GM13977 (cell line): ENCODE data around the gene GPR18.

Experiments used
- DNase-seq: peaks from one replicate; pipeline ENCODE4 v3.0.0; 2012; ENCODE audit warnings: low spot score
- in situ Hi-C: fragments of 300-500 bp; cut with MboI; formaldehyde crosslinking; loops from one replicate; pipeline ENCODE4 v1.12.0; 2022; ENCODE audit warnings: low sequenced_read_pairs, low pct_unique_long_range_greater_than_20kb, mixed read lengths, inconsistent platforms; ENCODE audit not compliant: unreplicated experiment
- TF ChIP-seq, protein P1 (sequence below): IDR thresholded peaks from 2 replicates; pipeline ENCODE4 v1.5.1; 2012; ENCODE audit warnings: mild to moderate bottlenecking, control low read depth; ENCODE audit not compliant: insufficient read depth; ENCODE audit errors: extremely low read depth, missing control alignments

GPR18 gene

DNA sequence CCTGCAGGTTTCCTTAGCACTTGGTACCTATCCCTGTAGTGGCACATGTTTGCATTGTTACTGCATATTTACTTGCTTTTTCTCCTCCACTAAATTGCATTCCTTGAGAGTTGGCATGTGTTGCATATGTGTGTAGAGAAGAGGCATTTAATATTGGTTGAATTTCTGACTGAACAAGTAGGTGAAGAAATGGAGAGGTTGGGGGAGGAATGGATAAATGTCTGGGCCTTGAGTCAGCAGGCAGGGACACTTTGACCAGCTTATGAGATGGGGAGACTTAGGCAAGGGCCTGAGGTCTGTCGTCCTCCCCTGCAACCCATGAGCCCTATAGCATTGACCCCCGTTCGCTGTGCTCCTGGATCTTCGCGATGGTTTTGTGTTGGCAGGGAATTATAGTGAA lies 2.0 kb upstream of the GPR18 start:
- in situ Hi-C loops, result loop anchor here (5.0 to 25.0 kb wide), 2 partner anchors 83 to 398 kb away; no protein-coding TSS in a partner anchor
- TF ChIP-seq, protein P1, sequence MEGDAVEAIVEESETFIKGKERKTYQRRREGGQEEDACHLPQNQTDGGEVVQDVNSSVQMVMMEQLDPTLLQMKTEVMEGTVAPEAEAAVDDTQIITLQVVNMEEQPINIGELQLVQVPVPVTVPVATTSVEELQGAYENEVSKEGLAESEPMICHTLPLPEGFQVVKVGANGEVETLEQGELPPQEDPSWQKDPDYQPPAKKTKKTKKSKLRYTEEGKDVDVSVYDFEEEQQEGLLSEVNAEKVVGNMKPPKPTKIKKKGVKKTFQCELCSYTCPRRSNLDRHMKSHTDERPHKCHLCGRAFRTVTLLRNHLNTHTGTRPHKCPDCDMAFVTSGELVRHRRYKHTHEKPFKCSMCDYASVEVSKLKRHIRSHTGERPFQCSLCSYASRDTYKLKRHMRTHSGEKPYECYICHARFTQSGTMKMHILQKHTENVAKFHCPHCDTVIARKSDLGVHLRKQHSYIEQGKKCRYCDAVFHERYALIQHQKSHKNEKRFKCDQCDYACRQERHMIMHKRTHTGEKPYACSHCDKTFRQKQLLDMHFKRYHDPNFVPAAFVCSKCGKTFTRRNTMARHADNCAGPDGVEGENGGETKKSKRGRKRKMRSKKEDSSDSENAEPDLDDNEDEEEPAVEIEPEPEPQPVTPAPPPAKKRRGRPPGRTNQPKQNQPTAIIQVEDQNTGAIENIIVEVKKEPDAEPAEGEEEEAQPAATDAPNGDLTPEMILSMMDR, result no peak

DNA sequence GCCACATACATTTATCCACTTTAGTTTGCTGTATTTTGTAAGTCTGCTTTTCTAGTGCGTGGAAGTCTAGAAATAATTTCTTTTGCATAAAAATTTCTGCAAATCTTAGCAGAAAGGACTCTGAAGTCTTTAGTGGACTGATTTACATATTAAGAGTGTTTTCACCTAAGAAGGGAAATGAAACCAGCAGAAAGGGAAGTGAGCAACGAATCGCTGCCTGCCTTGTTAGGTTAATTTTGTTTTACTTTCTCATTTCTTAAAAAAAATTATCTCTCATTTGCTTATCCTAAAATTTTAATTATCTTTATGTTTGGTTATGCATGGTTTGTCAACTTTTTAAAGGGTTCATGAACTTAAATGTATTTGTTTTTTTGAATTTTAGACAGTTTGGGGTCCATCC lies 767 bp upstream of the GPR18 start:
- in situ Hi-C loops, result loop anchor here (25.0 kb wide), 1 partner anchor 397 kb away; no protein-coding TSS in a partner anchor
- DNase-seq, result peak; percentile 47
- TF ChIP-seq, protein P1, result no peak

More for the DNA sequence above, 2.0 kb upstream of the GPR18 start:
- DNase-seq, result no peak

DNA sequence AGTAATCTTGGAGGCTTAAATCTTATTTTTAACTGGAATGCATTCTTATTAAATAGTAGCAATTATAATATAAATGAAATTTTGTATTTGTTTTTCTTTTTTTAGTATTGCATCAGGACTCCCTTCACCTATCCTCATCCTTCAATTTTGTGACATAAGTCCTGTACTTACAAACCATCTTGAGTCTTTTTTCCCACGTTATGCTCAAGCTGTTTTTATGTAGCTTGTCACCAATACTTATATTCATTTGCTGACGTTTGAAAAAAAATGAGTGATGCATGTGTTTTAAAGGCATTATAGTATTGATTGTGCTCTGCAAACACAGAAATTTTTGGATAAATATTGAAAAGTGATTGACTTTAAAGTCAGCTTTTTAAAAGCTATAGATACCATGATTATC lies 888 bp downstream of the GPR18 start:
- TF ChIP-seq, protein P1, result no peak
- in situ Hi-C loops, result loop anchor here (25.0 kb wide), 1 partner anchor 395 kb away; no protein-coding TSS in a partner anchor
- no peak for DNase-seq

DNA sequence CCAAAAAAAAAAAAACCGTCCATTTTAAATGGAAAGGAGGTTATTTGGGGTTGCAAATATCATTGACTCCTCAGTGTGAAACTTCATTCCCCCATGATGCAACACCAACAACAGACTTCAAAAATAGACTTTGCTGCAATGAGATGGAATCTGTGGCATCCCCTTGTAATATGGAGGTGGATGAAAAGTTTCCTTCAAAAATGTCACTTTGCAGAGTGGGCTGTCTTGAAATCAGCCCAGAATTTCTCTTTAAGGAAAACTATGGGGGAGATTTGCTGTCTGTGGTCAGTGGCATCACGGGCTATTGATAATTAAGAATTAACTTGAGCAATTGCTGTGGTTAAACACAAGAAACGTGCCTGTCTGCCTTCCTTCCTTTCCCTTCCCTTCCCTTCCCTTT lies 1.5 kb downstream of the GPR18 start:
- TF ChIP-seq, protein P1, result no peak
- in situ Hi-C loops, result loop anchor here (25.0 kb wide), 1 partner anchor 394 kb away; no protein-coding TSS in a partner anchor

DNA sequence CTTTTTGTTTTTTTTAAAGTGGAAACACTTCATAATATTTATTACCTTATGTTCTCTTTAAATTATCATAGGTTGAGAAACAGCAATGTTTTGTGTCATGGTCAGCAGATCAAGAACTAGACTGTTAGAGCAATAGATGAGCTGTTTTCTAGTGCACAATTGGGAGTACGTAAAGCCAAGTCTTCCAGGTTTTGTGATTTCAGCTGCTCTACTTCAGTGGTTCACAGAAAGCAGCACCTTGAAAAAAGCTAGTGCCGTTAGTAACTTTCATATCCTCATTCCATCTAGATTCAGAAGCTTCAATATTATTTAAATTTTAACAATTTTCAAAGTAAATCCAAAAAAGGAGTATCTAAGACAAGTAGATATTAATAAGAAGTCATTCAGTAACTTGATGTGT lies 1.9 kb downstream of the GPR18 start:
- no peak for DNase-seq
- in situ Hi-C loops, result loop anchor here (25.0 kb wide), 1 partner anchor 394 kb away; no protein-coding TSS in a partner anchor
- TF ChIP-seq, protein P1, result no peak

More for the DNA sequence above, 1.5 kb downstream of the GPR18 start:
- no peak for DNase-seq

DNA sequence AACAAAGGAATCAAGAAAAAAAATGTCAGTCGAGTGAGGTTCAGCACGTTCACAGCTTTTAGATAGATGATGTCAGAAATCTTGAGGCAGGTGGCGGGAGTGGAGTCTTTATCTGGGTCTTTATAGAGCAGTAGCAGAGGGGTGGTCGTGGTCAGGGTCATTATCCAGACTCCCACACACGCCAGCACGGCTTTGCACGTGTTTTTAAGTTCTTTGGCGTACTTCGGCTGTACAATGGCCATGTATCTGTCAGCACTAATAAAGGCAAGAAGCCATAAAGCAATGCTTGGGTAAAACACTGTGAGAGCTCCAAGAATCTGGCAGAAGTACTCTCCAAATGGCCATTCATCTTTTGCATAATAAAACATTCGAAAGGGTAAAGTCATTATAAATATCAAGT lies 2.9 kb downstream of the GPR18 start:
- in situ Hi-C loops, result loop anchor here (25.0 kb wide), 1 partner anchor 393 kb away; no protein-coding TSS in a partner anchor
- no peak for DNase-seq
- TF ChIP-seq, protein P1, result no peak

DNA sequence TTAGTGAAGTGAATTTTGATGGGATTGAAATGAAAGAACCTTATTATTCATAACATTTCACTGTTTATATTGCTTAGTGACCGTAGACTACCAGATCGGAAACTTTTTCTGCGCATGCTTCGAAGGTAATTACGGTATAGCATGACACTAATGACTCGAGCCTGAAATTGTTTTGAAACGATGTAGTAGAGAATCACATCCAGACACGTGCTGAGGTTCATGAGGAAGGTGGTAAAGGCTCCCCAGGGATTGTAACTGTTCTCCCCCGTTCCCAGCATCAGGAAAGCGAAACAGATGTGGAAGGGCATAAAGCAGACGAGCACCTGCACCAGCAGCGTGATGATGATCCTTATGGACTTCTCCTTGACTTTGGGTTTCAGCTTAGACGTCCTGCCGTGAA lies 3.3 kb downstream of the GPR18 start:
- TF ChIP-seq, protein P1, result no peak
- in situ Hi-C loops, result loop anchor here (25.0 kb wide), 1 partner anchor 393 kb away; no protein-coding TSS in a partner anchor
- DNase-seq, result no peak
